GM12878 (cell line): ENCODE data around the gene ABHD14A. TPM values are rescaled to one million over a fixed set of nuclear protein-coding genes. Genes with fewer than 3 reads are reported as not detected.

Experiments used
- IRF4 ChIP-seq: IDR thresholded peaks from 2 replicates; pipeline ENCODE4 v1.6.1; 2011; ENCODE audit warnings: low read depth, low read length
- JUNB ChIP-seq: IDR thresholded peaks from 2 replicates; pipeline ENCODE4 v1.6.1; 2016; ENCODE audit warnings: antibody characterized with exemption, mild to moderate bottlenecking
- LARP7 ChIP-seq: fragments of 450-650 bp; IDR thresholded peaks from 2 replicates; pipeline ENCODE4 v1.6.1; 2017; ENCODE audit warnings: mild to moderate bottlenecking
- MTA2 ChIP-seq: fragments of 450-650 bp; IDR thresholded peaks from 2 replicates; pipeline ENCODE4 v1.6.1; 2016; ENCODE audit warnings: low read depth, mild to moderate bottlenecking, moderate library complexity
- MXI1 ChIP-seq: fragments of 150-350 bp; IDR thresholded peaks from 2 replicates; pipeline ENCODE4 v1.6.1; 2011; ENCODE audit warnings: low read depth, mild to moderate bottlenecking, inconsistent platforms, low read length, improper control_type of control experiment
- MYC ChIP-seq: IDR thresholded peaks from 2 replicates; pipeline ENCODE4 v1.6.1; 2011; ENCODE audit warnings: mild to moderate bottlenecking, low read length, moderate library complexity, inconsistent platforms; ENCODE audit not compliant: insufficient read depth, insufficient replicate concordance, insufficient read length, severe bottlenecking
- POLR2A ChIP-seq: IDR thresholded peaks from 2 replicates; pipeline ENCODE4 v1.6.1; 2011; ENCODE audit warnings: low read depth, mild to moderate bottlenecking, low read length
- POLR2AphosphoS2 ChIP-seq: IDR thresholded peaks from 2 replicates; pipeline ENCODE4 v1.6.1; 2011; ENCODE audit warnings: low read depth, mild to moderate bottlenecking, low read length, improper control_type of control experiment, moderate library complexity
- RELA ChIP-seq: fragments of 450-650 bp; IDR thresholded peaks from 2 replicates; pipeline ENCODE4 v1.8.0; 2014; ENCODE audit warnings: borderline replicate concordance; ENCODE audit not compliant: partially characterized antibody
- SIN3A ChIP-seq: IDR thresholded peaks from 2 replicates; pipeline ENCODE4 v1.6.1; 2012; ENCODE audit warnings: low read depth, low read length, improper control_type of control experiment
- SMARCA5 ChIP-seq: fragments of 450-650 bp; IDR thresholded peaks from 2 replicates; pipeline ENCODE4 v1.6.1; 2017; ENCODE audit warnings: mild to moderate bottlenecking
- TAF1 ChIP-seq: IDR thresholded peaks from 2 replicates; pipeline ENCODE4 v1.6.1; 2011; ENCODE audit warnings: mild to moderate bottlenecking, low read depth, low read length, borderline replicate concordance
- WRNIP1 ChIP-seq: IDR thresholded peaks from 2 replicates; pipeline ENCODE4 v1.6.1; 2011; ENCODE audit warnings: low read depth, low read length, improper control_type of control experiment, borderline replicate concordance
- ZNF207 ChIP-seq: fragments of 450-650 bp; IDR thresholded peaks from 2 replicates; pipeline ENCODE4 v1.6.1; 2014; ENCODE audit warnings: antibody characterized with exemption, mild to moderate bottlenecking, borderline replicate concordance
- ZNF274 ChIP-seq: IDR thresholded peaks from one replicate; pipeline ENCODE4 v1.8.0; 2011; ENCODE audit not compliant: insufficient read length, insufficient read depth
- polyA plus RNA-seq, 11 experiments: library from polyadenylated mRNA; depleted of rRNA in 4 of 11; unstranded in 6 of 11; stranded (reverse) in 5 of 11; fragments of >200 nt; fragmentation: Nextera tagmentation in 4 of 11; fragmentation: Illumina TruSeq in 1 of 11; extraction: Ambion mirVana in 4 of 11; extraction: Trizol in 1 of 11; gene quantifications; 1 replicate in 1 of 11; 2 replicates in 10 of 11; pipeline versions ENCODE4 v1.2.1 to v1.2.3, GENCODE V29; 2011 to 2016; ENCODE audit warnings: inconsistent platforms in 2 of 11, missing spikeins in 2 of 11, low read depth in 1 of 11
- total RNA-seq, 4 experiments: library from RNA; depleted of rRNA in 3 of 4; stranded (reverse); fragments of >200 nt in 3 of 4; fragmentation: Illumina TruSeq in 1 of 4; extraction: Trizol in 1 of 4; gene quantifications; 2 replicates each; pipeline versions ENCODE4 v1.2.1 to v1.2.3, GENCODE V29; 2013 to 2021
- TF ChIP-seq, protein P1 (sequence below): IDR thresholded peaks from 2 replicates; pipeline ENCODE4 v1.6.1; 2012; ENCODE audit warnings: mild to moderate bottlenecking, low read depth, low read length
- TF ChIP-seq, protein P2 (sequence below): fragments of 150-350 bp; IDR thresholded peaks from 2 replicates; pipeline ENCODE4 v1.6.1; 2014; ENCODE audit warnings: mild to moderate bottlenecking, low read depth, low read length
- TF ChIP-seq, protein P3 (sequence below): IDR thresholded peaks from 2 replicates; pipeline ENCODE4 v1.6.1; 2012; ENCODE audit warnings: low read depth, low read length, improper control_type of control experiment
- TF ChIP-seq, protein P4 (sequence below): IDR thresholded peaks from 2 replicates; pipeline ENCODE4 v1.6.1; 2011; ENCODE audit warnings: low read depth, mild to moderate bottlenecking, low read length, moderate library complexity, borderline replicate concordance; ENCODE audit errors: extremely low read depth
- TF ChIP-seq, protein P5 (sequence below): IDR thresholded peaks from 2 replicates; pipeline ENCODE4 v1.6.1; 2012; ENCODE audit warnings: low read length, inconsistent platforms

ABHD14A gene
- total and polyA plus RNA-seq, 10 of the 15 experiments (the other 5 are each of a cell fraction or from before 2014, with no cell fraction given), result 1.2 to 27.0 (median 7.9) TPM

DNA sequence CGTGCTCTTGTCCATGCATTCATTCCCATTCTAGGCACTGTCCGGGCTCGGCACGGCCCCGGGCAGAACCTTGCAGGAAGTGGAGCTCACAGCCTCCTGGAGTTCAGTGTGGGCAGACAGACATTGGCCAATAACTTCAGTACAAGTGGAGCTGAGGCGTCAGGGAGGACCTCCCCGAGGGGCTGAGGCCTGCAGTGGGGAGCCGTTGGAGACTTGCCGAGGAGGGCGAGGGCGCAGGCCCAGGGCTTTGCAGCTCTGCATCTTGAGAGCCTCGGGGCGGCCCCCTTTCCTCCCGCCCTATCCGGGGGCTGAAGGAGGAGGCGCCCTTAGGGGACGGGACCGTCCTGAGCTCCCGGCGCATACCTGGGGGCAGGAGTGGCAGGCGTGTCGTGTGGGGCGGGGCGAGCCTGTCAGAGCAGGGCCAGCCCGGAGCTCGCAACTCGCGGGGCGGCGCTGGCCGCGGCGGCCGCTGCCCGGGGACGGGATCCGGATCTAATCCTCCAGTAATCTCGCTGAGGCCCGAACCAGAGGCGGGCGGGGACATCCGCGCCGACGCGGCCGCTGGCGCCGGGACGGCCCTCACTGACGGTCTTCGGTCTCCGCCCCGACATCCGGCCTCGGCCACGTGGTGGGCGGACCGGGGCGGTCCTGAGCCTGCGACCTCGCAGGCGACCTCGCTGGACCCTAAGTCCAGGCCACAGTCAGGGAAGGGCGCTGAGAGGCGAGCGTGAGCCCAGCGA, 8.1 kb downstream of the ABHD14A start, which contains the start of gene ACY1 (continued):
- TF ChIP-seq RELA (peak; percentile 50), SIN3A (peak; percentile 47; the same call in 1 of the 2 replicates), MXI1 (peak; percentile 79; the same call in 1 of the 2 replicates), POLR2A (peak; percentile 81; the same call in 1 of the 2 replicates), TAF1 (peak; percentile 35; the same call in 1 of the 2 replicates), ZNF207 (0 out of 2 replicates have a peak, but pooled peaks have one; percentile 33), ZNF274 (no peak), JUNB (no peak), IRF4 (no peak), WRNIP1 (no peak), POLR2AphosphoS2 (0 out of 2 replicates have a peak, but pooled peaks have one; percentile 70), SMARCA5 (peak; percentile 21; the same call in 1 of the 2 replicates), MTA2 (no peak), LARP7 (0 out of 2 replicates have a peak, but pooled peaks have one; percentile 28), MYC (peak; percentile 82)
- TF ChIP-seq, protein P1, sequence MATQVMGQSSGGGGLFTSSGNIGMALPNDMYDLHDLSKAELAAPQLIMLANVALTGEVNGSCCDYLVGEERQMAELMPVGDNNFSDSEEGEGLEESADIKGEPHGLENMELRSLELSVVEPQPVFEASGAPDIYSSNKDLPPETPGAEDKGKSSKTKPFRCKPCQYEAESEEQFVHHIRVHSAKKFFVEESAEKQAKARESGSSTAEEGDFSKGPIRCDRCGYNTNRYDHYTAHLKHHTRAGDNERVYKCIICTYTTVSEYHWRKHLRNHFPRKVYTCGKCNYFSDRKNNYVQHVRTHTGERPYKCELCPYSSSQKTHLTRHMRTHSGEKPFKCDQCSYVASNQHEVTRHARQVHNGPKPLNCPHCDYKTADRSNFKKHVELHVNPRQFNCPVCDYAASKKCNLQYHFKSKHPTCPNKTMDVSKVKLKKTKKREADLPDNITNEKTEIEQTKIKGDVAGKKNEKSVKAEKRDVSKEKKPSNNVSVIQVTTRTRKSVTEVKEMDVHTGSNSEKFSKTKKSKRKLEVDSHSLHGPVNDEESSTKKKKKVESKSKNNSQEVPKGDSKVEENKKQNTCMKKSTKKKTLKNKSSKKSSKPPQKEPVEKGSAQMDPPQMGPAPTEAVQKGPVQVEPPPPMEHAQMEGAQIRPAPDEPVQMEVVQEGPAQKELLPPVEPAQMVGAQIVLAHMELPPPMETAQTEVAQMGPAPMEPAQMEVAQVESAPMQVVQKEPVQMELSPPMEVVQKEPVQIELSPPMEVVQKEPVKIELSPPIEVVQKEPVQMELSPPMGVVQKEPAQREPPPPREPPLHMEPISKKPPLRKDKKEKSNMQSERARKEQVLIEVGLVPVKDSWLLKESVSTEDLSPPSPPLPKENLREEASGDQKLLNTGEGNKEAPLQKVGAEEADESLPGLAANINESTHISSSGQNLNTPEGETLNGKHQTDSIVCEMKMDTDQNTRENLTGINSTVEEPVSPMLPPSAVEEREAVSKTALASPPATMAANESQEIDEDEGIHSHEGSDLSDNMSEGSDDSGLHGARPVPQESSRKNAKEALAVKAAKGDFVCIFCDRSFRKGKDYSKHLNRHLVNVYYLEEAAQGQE, result peak; percentile 6; the same call in 1 of the 2 replicates
- TF ChIP-seq, protein P2, sequence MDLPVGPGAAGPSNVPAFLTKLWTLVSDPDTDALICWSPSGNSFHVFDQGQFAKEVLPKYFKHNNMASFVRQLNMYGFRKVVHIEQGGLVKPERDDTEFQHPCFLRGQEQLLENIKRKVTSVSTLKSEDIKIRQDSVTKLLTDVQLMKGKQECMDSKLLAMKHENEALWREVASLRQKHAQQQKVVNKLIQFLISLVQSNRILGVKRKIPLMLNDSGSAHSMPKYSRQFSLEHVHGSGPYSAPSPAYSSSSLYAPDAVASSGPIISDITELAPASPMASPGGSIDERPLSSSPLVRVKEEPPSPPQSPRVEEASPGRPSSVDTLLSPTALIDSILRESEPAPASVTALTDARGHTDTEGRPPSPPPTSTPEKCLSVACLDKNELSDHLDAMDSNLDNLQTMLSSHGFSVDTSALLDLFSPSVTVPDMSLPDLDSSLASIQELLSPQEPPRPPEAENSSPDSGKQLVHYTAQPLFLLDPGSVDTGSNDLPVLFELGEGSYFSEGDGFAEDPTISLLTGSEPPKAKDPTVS, result no peak
- TF ChIP-seq, protein P3, sequence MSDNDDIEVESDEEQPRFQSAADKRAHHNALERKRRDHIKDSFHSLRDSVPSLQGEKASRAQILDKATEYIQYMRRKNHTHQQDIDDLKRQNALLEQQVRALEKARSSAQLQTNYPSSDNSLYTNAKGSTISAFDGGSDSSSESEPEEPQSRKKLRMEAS, result peak; percentile 90
- TF ChIP-seq, protein P4, sequence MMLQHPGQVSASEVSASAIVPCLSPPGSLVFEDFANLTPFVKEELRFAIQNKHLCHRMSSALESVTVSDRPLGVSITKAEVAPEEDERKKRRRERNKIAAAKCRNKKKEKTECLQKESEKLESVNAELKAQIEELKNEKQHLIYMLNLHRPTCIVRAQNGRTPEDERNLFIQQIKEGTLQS, result peak; percentile 25; the same call in 1 of the 2 replicates
- TF ChIP-seq, protein P5, sequence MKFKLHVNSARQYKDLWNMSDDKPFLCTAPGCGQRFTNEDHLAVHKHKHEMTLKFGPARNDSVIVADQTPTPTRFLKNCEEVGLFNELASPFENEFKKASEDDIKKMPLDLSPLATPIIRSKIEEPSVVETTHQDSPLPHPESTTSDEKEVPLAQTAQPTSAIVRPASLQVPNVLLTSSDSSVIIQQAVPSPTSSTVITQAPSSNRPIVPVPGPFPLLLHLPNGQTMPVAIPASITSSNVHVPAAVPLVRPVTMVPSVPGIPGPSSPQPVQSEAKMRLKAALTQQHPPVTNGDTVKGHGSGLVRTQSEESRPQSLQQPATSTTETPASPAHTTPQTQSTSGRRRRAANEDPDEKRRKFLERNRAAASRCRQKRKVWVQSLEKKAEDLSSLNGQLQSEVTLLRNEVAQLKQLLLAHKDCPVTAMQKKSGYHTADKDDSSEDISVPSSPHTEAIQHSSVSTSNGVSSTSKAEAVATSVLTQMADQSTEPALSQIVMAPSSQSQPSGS, result no peak
